NCI-H146 treated with DMSO at 0.1 percent for 48 hours (cell line): Measurements from ENCODE around the gene SLC26A1.
A peak's percentile ranks its signal among the peaks of the same experiment; 100 is the strongest.
"Not testable (repeated sequence)": the region's sequence is repeated elsewhere in the genome, so short reads cannot be mapped to it uniquely, and the experiment has no call there.

Experiments used
- DNase-seq: peaks from one replicate; lab custom pipeline; 2025; ENCODE audit not compliant: unreplicated experiment; lab: John Stamatoyannopoulos, UW

Gene SLC26A1

GRCh38 chr4:985123-985830 is 7.9 kb downstream of the SLC26A1 start:
- no peak for DNase-seq

- no peak for DNase-seq
Observed at GRCh38 chr4:984336-985054, 8.7 kb downstream of the SLC26A1 start.

- DNase-seq, result no peak
Observed at GRCh38 chr4:982814-983213, 10.4 kb downstream of the SLC26A1 start.

GRCh38 chr4:982291-982690 is 10.9 kb downstream of the SLC26A1 start:
- no peak for DNase-seq

GRCh38 chr4:978957-979701 is 14.1 kb downstream of the SLC26A1 start:
- DNase-seq, result no peak

DNA sequence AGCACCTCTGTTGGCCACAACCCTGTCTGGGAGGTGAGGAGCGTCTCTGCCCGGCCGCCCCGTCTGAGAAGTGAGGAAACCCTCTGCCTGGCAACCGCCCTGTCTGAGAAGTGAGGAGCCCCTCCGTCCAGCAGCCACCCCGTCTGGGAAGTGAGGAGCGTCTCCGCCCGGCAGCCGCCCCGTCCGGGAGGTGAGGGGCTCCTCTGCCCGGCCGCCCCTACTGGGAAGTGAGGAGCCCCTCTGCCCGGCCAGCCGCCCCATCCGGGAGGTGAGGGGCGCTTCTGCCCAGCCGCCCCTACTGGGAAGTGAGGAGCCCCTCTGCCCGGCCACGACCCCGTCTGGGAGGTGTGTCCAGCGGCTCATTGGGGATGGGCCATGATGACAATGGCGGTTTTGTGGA is 17.2 kb downstream of the SLC26A1 start:
- DNase-seq, result not testable (repeated sequence)

GRCh38 chr4:974668-975067 is 18.5 kb downstream of the SLC26A1 start:
- DNase-seq, result no peak

GRCh38 chr4:973431-974397 is 19.5 kb downstream of the SLC26A1 start, which contains the start of gene DGKQ:
DGKQ (minus strand) TSS chr4:973569; CDS start chr4:973482, 87 bp downstream.
- peak; percentile 17 for DNase-seq

DNA sequence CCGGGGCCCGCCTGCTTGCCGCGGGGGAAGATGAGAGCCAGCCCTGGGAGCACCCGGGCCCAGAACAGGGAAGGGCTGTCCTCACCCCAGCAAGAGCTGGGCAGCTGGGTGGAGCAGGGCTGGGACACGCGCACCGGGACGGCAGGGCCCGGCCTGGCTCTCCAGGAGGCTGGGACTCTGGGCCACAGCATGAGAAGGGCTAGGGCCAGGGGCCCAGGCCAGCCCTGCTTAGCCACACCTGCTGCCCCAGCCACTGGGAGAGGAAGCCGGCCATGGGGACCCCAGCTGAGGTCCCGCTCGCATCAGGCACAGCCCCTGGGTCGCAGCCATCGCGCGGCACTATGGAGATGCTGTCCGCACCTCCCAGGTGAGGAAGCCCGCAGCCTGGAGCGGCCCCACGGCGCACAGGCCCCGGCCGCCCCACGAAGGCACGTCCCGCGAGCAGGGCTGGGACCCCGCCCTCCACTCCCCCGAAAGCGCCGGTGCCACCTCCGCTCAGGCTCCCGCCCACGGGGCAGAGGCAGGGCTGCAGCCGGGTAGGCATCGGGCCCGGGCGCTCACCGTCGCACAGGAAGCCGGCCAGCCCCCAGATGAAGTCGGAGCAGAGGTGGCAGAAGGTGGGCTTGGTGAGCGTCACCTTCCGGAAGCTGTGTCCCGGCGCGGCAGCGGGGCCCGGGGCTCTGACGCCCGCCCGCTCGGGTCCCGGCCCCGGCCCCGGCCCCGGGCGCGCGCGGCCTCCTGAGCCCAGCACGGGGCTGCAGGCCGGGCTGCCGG is 20.4 kb downstream of the SLC26A1 start:
- DNase-seq, result no peak

GRCh38 chr4:971666-972500 is 21.3 kb downstream of the SLC26A1 start:
- no peak for DNase-seq

DNA sequence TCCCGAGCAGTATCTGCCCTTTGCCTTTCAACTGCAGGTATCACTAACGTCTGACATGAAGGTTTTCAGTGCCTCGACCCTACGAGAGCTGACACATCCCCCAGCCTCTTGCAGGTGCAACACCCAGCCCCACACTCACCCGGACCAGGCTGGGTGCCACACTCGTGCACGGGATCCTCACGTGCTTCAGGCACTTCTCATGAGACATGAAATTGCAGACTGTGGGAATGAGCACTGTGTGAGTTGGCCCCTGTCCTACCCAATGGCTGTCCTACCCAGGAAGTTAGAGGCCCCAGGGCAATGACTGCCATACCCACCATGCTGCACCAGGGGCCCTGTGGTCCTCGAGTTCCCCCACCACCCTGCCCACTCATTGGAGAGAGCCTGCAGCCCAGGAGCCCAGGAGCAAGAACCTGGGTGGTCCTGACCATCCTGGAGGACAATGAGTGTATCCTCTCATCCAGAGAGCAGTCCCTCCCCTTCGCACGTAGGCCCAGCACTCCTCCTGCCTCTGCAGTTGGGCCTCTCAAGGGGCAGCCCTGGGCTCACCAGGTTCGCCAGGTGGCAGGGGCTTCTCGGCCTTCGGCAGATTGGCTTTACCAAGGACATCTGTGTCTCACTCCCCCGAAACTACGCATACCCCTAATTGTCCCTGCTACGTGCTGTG is 22.2 kb downstream of the SLC26A1 start:
- no peak for DNase-seq

DNA sequence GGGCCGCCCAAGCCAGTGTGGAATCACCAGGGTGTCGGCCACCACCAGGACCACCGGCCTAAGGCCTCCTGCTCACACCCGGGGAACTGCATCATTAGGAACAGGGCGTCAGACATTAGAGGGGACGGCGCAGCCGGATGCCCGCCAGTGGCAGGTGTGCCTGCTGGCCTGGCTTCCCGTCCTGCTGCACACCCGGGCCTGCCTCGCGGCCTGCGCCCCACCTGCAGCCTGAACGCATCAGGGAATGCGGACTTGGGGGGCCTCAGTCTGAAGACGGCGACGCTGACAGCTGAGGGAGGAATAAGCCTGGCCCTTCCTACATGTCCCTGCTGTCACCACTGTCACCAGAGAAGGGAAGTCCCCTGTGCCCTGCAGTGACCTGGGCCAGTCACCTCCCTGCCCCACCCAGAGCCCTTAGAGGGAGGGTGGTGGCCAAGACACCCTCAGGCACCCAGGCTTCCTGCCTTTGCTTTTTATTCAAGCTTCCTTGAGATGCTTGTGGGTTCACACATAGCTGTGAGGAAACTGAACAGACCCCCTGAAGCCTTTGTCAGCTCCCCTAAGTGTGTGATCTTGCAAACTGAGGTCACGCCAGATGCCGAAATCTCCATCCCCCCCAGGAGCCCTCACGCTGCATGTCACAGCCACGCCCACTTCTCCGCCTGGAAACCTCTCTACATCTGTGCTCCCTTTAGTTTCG is 23.0 kb downstream of the SLC26A1 start:
- no peak for DNase-seq

- DNase-seq, result peak; percentile 23
Observed at GRCh38 chr4:968621-969394, 24.4 kb downstream of the SLC26A1 start.

DNA sequence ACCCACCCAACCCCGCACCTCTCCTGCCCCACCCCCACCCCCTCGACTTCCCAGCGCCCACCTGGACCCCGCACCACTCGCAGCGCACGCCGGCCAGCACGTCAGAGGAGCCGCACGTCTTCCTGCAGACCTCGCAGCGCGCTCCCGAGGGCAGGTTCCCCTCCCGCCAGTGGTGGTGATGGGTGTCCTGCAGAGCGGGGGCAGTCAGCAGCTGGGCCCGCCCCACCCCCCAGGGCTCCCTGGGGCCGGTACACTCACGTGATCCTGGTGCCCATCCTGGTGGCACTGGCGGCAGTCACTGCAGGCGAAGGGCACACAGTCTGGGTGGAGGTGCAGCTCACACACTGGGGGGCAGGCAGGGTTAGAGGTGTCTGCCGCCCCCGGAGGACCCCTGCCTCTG is 25.0 kb downstream of the SLC26A1 start:
- no peak for DNase-seq

- no peak for DNase-seq
Observed at GRCh38 chr4:967113-968104, 25.8 kb downstream of the SLC26A1 start.
